ENCODE results near the gene UBXN4. TPM values are rescaled to one million over a fixed set of nuclear protein-coding genes. Genes with fewer than 3 reads are reported as not detected.

UBXN4 gene
- polyA plus RNA-seq, 2 of the 4 experiments (the other 2 are of a cell fraction), result 70.8 to 129 TPM

DNA sequence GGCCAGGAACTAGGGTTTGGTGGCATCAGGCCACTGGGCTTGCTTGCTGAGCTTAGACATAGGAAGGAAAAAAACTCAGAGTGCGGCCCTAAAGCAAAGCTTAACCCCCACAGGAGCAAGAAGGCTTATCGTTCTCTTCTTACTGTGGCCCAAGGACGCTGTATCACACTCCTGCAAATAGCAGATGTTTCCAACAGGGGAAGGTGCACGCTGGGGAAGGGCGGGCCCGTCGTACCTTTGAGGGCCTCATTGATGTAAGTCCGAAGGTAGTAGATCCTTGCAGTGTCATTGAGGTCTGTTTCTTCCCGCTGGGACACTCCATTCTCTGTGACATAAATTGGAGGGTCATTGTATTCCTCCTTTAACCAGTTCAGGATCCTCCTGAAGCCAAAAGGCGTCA lies 48.8 kb downstream of the UBXN4 start:
- CTCF ChIA-PET, result interaction anchor here (0.6 kb wide), 1 partner anchor 41 kb away, joined by 3 read pairs; no protein-coding TSS in a partner anchor
- no peak overlapping the region for H3K27ac ChIP-seq
- ATAC-seq (no peak), FAIRE-seq (no peak), DNase-seq (ENCODE audit: low read depth in 1 of 2, low spot score in 1 of 2) (no peak)
- no peaks in the 10 kb centered on the region for H3K4me1 ChIP-seq
- 0 out of 3 replicates have a peak, but pooled peaks cover 2% of the 10 kb centered on the region for H3K9me3 ChIP-seq
- TF ChIP-seq TP53 (CRISPR knock-in tag; IDR thresholded peaks at IDR 0.05) (no peak), HOXB5 (CRISPR knock-in tag; IDR thresholded peaks at IDR 0.05) (no peak), MAZ (IDR thresholded peaks at IDR 0.05; ENCODE audit: borderline replicate concordance, low read depth, low read length) (no peak), KDM5A (IDR thresholded peaks at IDR 0.05) (no peak), JUNB (IDR thresholded peaks at IDR 0.05) (no peak), RFX5 (IDR thresholded peaks at IDR 0.05) (no peak), BHLHE40 (IDR thresholded peaks at IDR 0.05; ENCODE audit: low read depth, low read length) (no peak), JUN (IDR thresholded peaks at IDR 0.05) (no peak), FOSL2 (IDR thresholded peaks at IDR 0.05) (no peak), FOSL2 (CRISPR knock-in tag; IDR thresholded peaks at IDR 0.05) (no peak), NR3C1 (IDR thresholded peaks at IDR 0.05) (no peak), SREBF2 (IDR thresholded peaks at IDR 0.05) (no peak), HOXB13 (CRISPR knock-in tag; IDR thresholded peaks at IDR 0.05; ENCODE audit: low read depth) (no peak), SMC3 (IDR thresholded peaks at IDR 0.05) (no peak), CEBPB (IDR thresholded peaks at IDR 0.05) (no peak), EHMT2 (IDR thresholded peaks at IDR 0.05; ENCODE audit: low read depth) (no peak), POLR2A (IDR thresholded peaks at IDR 0.05; ENCODE audit: low read length) (no peak), HDAC2 (IDR thresholded peaks at IDR 0.05) (no peak)
- TF ChIP-seq, protein P1, sequence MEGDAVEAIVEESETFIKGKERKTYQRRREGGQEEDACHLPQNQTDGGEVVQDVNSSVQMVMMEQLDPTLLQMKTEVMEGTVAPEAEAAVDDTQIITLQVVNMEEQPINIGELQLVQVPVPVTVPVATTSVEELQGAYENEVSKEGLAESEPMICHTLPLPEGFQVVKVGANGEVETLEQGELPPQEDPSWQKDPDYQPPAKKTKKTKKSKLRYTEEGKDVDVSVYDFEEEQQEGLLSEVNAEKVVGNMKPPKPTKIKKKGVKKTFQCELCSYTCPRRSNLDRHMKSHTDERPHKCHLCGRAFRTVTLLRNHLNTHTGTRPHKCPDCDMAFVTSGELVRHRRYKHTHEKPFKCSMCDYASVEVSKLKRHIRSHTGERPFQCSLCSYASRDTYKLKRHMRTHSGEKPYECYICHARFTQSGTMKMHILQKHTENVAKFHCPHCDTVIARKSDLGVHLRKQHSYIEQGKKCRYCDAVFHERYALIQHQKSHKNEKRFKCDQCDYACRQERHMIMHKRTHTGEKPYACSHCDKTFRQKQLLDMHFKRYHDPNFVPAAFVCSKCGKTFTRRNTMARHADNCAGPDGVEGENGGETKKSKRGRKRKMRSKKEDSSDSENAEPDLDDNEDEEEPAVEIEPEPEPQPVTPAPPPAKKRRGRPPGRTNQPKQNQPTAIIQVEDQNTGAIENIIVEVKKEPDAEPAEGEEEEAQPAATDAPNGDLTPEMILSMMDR (IDR thresholded peaks at IDR 0.05), result no peak
- TF ChIP-seq, protein P2, sequence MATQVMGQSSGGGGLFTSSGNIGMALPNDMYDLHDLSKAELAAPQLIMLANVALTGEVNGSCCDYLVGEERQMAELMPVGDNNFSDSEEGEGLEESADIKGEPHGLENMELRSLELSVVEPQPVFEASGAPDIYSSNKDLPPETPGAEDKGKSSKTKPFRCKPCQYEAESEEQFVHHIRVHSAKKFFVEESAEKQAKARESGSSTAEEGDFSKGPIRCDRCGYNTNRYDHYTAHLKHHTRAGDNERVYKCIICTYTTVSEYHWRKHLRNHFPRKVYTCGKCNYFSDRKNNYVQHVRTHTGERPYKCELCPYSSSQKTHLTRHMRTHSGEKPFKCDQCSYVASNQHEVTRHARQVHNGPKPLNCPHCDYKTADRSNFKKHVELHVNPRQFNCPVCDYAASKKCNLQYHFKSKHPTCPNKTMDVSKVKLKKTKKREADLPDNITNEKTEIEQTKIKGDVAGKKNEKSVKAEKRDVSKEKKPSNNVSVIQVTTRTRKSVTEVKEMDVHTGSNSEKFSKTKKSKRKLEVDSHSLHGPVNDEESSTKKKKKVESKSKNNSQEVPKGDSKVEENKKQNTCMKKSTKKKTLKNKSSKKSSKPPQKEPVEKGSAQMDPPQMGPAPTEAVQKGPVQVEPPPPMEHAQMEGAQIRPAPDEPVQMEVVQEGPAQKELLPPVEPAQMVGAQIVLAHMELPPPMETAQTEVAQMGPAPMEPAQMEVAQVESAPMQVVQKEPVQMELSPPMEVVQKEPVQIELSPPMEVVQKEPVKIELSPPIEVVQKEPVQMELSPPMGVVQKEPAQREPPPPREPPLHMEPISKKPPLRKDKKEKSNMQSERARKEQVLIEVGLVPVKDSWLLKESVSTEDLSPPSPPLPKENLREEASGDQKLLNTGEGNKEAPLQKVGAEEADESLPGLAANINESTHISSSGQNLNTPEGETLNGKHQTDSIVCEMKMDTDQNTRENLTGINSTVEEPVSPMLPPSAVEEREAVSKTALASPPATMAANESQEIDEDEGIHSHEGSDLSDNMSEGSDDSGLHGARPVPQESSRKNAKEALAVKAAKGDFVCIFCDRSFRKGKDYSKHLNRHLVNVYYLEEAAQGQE (IDR thresholded peaks at IDR 0.05), result no peak
- POLR2A ChIA-PET, result interaction anchor here (1.1 kb wide), 1 partner anchor 83 kb away, joined by 3 read pairs; no protein-coding TSS in a partner anchor
- no peak overlapping the region for H3K4me3 ChIP-seq
- 90% methylated on average over 10 of the region's 10 CpGs for WGBS (ENCODE audit: missing lambda C conversion rate)
- H3K4me2 ChIP-seq, result no peak overlapping the region

DNA sequence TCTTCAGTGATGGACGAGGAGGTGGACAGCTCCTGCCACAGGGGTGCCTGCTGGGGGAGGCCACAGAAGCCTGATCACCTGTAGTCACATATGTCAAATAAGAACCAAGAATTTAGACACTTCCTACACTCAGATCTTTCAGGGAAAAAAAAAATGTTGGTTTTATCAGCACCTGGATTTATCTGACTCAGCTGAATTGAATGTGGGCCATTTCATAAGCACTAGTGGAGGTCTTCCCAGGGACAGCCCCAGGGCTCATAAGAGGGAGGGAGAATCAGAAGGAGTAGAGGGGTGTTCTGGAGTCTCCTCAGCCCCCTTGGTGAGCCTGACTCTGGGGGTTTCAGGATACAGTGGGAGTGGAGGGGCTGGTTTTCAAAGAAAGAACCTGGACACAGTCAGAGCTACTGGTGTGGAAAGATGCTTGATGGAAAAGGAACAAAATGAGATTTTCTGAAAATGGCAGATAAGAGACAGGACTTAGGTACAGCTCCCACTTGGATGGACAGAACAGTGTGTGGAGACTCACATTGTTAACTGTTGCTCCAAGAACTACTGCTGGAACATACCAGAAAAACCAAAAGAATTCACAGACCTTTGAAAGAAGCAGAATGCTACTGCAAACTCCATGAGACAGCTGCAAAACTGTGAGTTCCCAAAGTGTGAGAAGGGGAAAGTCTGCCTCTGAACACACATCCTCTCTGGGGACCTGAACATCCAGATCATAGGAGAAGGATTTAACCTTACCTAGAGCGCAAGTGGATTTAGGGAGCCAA lies 49.9 kb downstream of the UBXN4 start:
- ATAC-seq (no peak; a peak in 1 of 6 replicates), DNase-seq (ENCODE audit: low read depth in 1 of 2, low spot score in 1 of 2) (no peak), FAIRE-seq (no peak)
- TF ChIP-seq FOSB (CRISPR knock-in tag; IDR thresholded peaks at IDR 0.05) (no peak), MAFK (IDR thresholded peaks at IDR 0.05; ENCODE audit: partially characterized antibody) (peak; percentile 67)
- Histone ChIP-seq H3K9me3 (no peaks in the 10 kb centered on the region), H3K27ac (no peak overlapping the region), H3K4me3 (no peak overlapping the region), H3K4me2 (no peak overlapping the region), H3K4me1 (no peaks in the 10 kb centered on the region)
- CTCF ChIA-PET, result interaction anchor here (1.1 to 2.0 kb wide), 2 partner anchors 10 to 787 kb away, joined by 4 read pairs; no protein-coding TSS in a partner anchor
- 94% methylated on average over 2 of the region's 2 CpGs for WGBS (ENCODE audit: missing lambda C conversion rate)
- POLR2A ChIA-PET, result no interaction called here
